Activated B cell treated with CpG ODN at 0.5 μM for 24 hours (primary cell): ENCODE measurements around the gene OS9. TPM values are rescaled to one million over a fixed set of nuclear protein-coding genes. Genes with fewer than 3 reads are reported as not detected.
A peak's percentile ranks its signal among the peaks of the same experiment; 100 is the strongest.

Experiments used
- ATAC-seq: fragments of 200-7000 bp; cut with Tn5 transposase; one replicate; pipeline ENCODE4 v1.10.0; 2021; ENCODE audit warnings: low read depth, mild to moderate bottlenecking, moderate library complexity
- CTCF ChIA-PET: fragments of 350-600 bp; sonication (Branson Sonifier 250); formaldehyde crosslinking; loops from one replicate; lab custom pipeline; 2021; ENCODE audit warnings: antibody characterized with exemption; lab: Charles Lee
- POLR2A ChIA-PET: fragments of 350-600 bp; sonication (Branson Sonifier 250); formaldehyde crosslinking; loops from one replicate; lab custom pipeline; 2021; ENCODE audit warnings: antibody characterized with exemption; lab: Charles Lee
- DNase-seq: peaks from one replicate; pipeline ENCODE4 v3.0.0; 2022
- H3K27ac Mint-ChIP-seq: one replicate; pipeline ENCODE4 v1.8.0; 2020; ENCODE audit warnings: mixed read lengths
- H3K27me3 Mint-ChIP-seq: one replicate; pipeline ENCODE4 v1.8.0; 2021; ENCODE audit warnings: mixed read lengths
- H3K36me3 Mint-ChIP-seq: one replicate; pipeline ENCODE4 v1.8.0; 2021; ENCODE audit warnings: low read depth, mixed read lengths
- H3K4me1 Mint-ChIP-seq: one replicate; pipeline ENCODE4 v1.8.0; 2021; ENCODE audit warnings: mixed read lengths
- H3K4me3 Mint-ChIP-seq: one replicate; pipeline ENCODE4 v1.8.0; 2020; ENCODE audit warnings: mild to moderate bottlenecking, mixed read lengths
- H3K9me3 Mint-ChIP-seq: one replicate; pipeline ENCODE4 v1.8.0; 2020; ENCODE audit warnings: mixed read lengths
- CTCF ChIP-seq: fragments of 200-600 bp; IDR thresholded peaks from one replicate; pipeline ENCODE4 v1.8.0; 2022; ENCODE audit warnings: antibody characterized with exemption, mild to moderate bottlenecking
- intact Hi-C: fragments of 100-400 bp; cut with micrococcal nuclease; formaldehyde crosslinking; loops from one replicate; pipeline ENCODE4 v1.15.1; 2024
- total RNA-seq: library from RNA; stranded (reverse); gene quantifications from 2 replicates; pipeline ENCODE4 v1.2.3, GENCODE V29; 2022

OS9 gene
- total RNA-seq, 1 donor from 2014 or later, result 166 TPM

GRCh38 chr12:57765698-57766463, 71.9 kb downstream of the OS9 start:
- H3K27ac Mint-ChIP-seq, result no peak overlapping the region
- peaks cover 13% of the 10 kb centered on the region for H3K27me3 Mint-ChIP-seq
- CTCF ChIA-PET, result interaction anchor here (1.0 to 4.7 kb wide), 2 partner anchors 9 to 11 kb away, joined by 3 to 20 read pairs; no protein-coding TSS in a partner anchor
- H3K9me3 Mint-ChIP-seq, result no peaks in the 10 kb centered on the region
- H3K36me3 Mint-ChIP-seq, result peaks cover 32% of the 10 kb centered on the region
- ATAC-seq (peak; percentile 22), DNase-seq (no peak)
- intact Hi-C loops, result loop anchor here (1.0 to 2.0 kb wide), 2 partner anchors 10 to 17 kb away; partner anchors contain the start of gene TSFM
- no peak for TF ChIP-seq CTCF
- peaks cover 34% of the 10 kb centered on the region for H3K4me1 Mint-ChIP-seq
- POLR2A ChIA-PET, result interaction anchor here (0.7 to 6.7 kb wide), 3 partner anchors 10 to 71 kb away, joined by 3 to 34 read pairs (median 3); partner anchors contain the start of genes CDK4 and MARCHF9
- H3K4me3 Mint-ChIP-seq, result peak overlapping the region; percentile 89

GRCh38 chr12:57766464-57767304, 72.8 kb downstream of the OS9 start, which contains the start of gene CYP27B1:
Gene CYP27B1 (minus strand): TSS chr12:57767078. CDS start chr12:57767041, 37 bp downstream.
- DNase-seq (no peak), ATAC-seq (no peak)
- Mint-ChIP-seq H3K36me3 (peaks cover 30% of the 10 kb centered on the region), H3K4me1 (peaks cover 41% of the 10 kb centered on the region), H3K9me3 (no peaks in the 10 kb centered on the region), H3K27me3 (peaks cover 13% of the 10 kb centered on the region), H3K4me3 (peak within 1 kb of the TSS; percentile 89), H3K27ac (no peak within 1 kb of the TSS)
- ChIA-PET POLR2A (interaction anchor here (0.7 to 6.7 kb wide), 4 partner anchors 10 to 132 kb away, joined by 3 to 34 read pairs (median 3); partner anchors contain the start of genes CDK4 and MARCHF9), CTCF (interaction anchor here (1.0 to 4.7 kb wide), 2 partner anchors 10 kb away, joined by 3 to 20 read pairs; no protein-coding TSS in a partner anchor)
- no peak for TF ChIP-seq CTCF
- intact Hi-C loops, result loop anchor here (1.0 kb wide), 1 partner anchor 10 kb away; no protein-coding TSS in a partner anchor

GRCh38 chr12:57767305-57767698, 73.4 kb downstream of the OS9 start:
- H3K9me3 Mint-ChIP-seq, result no peaks in the 10 kb centered on the region
- H3K27me3 Mint-ChIP-seq, result peaks cover 13% of the 10 kb centered on the region
- CTCF ChIA-PET, result interaction anchor here (0.9 to 4.7 kb wide), 2 partner anchors 8 to 11 kb away, joined by 5 to 20 read pairs; no protein-coding TSS in a partner anchor

GRCh38 chr12:57767876-57768275, 73.9 kb downstream of the OS9 start:
- DNase-seq (no peak), ATAC-seq (no peak)
- H3K4me3 Mint-ChIP-seq, result no peak overlapping the region
- H3K36me3 Mint-ChIP-seq, result peaks cover 33% of the 10 kb centered on the region
- H3K9me3 Mint-ChIP-seq, result no peaks in the 10 kb centered on the region
- H3K4me1 Mint-ChIP-seq, result peaks cover 46% of the 10 kb centered on the region
- H3K27me3 Mint-ChIP-seq, result peaks cover 13% of the 10 kb centered on the region
- no peak for TF ChIP-seq CTCF
- ChIA-PET CTCF (interaction anchor here (0.9 to 4.7 kb wide), 2 partner anchors 8 to 11 kb away, joined by 5 to 20 read pairs; no protein-coding TSS in a partner anchor), POLR2A (interaction anchor here (1.1 to 6.7 kb wide), 2 partner anchors 12 to 131 kb away, joined by 3 to 34 read pairs; partner anchors contain the start of gene MARCHF9)
- intact Hi-C loops, result no loop called here
- no peak overlapping the region for H3K27ac Mint-ChIP-seq

More at GRCh38 chr12:57767305-57767698, 73.4 kb downstream of the OS9 start:
- intact Hi-C loops, result no loop called here
- ATAC-seq (no peak), DNase-seq (no peak)
- Mint-ChIP-seq H3K36me3 (peaks cover 33% of the 10 kb centered on the region), H3K4me3 (no peak overlapping the region), H3K4me1 (peaks cover 44% of the 10 kb centered on the region), H3K27ac (no peak overlapping the region)
- POLR2A ChIA-PET, result interaction anchor here (1.1 to 6.7 kb wide), 2 partner anchors 11 to 131 kb away, joined by 3 to 34 read pairs; partner anchors contain the start of gene MARCHF9
- TF ChIP-seq CTCF, result no peak
